ENCODE measurements around the gene TM9SF4. TPM values are rescaled to one million over a fixed set of nuclear protein-coding genes. Genes with fewer than 3 reads are reported as not detected.

The TM9SF4 gene
- total RNA-seq, 2 experiments from 2014 or later: 36.8 to 44.2 TPM

- Mint-ChIP-seq H3K27me3 (no peaks in the 10 kb centered on the region), H3K36me3 (ENCODE audit: low read depth) (peaks cover 13% of the 10 kb centered on the region), H3K4me1 (no peaks in the 10 kb centered on the region), H3K9me3 (no peaks in the 10 kb centered on the region), H3K27ac (no peak overlapping the region), H3K4me3 (no peak overlapping the region)
- CTCF ChIA-PET: no interaction called here
- POLR2A ChIA-PET: no interaction called here
- DNase-seq: no peak
Observed at GRCh38 chr20:32123088-32123487, 13.6 kb downstream of the TM9SF4 start.

DNA sequence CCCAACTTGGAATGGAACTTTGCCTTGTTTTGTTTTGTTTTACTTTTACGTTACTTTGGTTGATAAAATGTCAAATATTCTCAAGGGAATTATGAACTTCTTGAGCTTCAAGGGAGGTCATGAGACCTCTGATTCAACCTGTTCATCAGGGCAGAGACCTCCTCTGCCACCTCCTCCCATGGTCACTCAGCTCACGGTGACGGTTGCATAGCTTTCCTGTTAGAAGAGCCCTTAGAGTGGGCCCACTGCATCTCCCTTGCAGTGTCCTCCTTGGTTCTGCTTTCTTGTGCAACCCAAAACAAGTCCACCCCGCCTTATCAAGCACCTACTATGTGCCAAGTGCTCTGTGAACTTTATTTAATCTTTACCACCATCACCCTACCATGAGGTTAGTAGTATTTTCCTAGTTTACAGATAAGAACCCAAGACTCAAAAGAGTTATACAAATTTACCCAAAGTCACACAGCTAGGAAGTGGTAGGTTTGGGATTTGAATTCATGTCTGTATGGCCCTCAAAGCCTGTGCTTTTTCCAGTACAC lies 15.5 kb downstream of the TM9SF4 start:
- POLR2A ChIA-PET: no interaction called here
- no peaks in the 10 kb centered on the region for H3K4me1 Mint-ChIP-seq

DNA sequence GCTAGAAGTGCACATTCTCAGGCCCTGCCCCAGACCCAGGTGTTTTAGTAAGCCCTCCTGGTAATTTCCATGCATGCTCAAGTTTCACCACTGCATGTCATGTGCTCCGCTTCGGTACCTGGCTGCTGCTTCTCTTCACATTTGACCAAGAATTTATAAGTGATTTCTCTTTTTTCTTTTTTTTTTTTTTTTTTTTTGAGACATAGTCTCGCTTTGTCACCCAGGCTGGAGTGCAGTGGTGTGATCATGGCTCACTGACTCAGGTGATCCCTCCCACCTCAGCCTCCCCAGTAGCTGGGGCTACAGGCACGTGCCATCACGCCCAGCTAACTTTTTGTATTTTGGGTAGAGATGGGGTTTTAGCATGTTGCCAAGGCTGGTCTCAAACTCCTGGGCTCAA lies 16.0 kb downstream of the TM9SF4 start:
- no peaks in the 10 kb centered on the region for H3K4me1 Mint-ChIP-seq
- ChIA-PET CTCF (no interaction called here), POLR2A (no interaction called here)
- no peak overlapping the region for H3K27ac Mint-ChIP-seq
- H3K27me3 Mint-ChIP-seq: no peaks in the 10 kb centered on the region
- H3K4me3 Mint-ChIP-seq: no peak overlapping the region
- no peak for DNase-seq
- no peaks in the 10 kb centered on the region for H3K9me3 Mint-ChIP-seq
- peaks cover 16% of the 10 kb centered on the region for H3K36me3 Mint-ChIP-seq (ENCODE audit: low read depth)

More for the DNA sequence above, 15.5 kb downstream of the TM9SF4 start:
- H3K9me3 Mint-ChIP-seq: no peaks in the 10 kb centered on the region
- no peaks in the 10 kb centered on the region for H3K27me3 Mint-ChIP-seq
- DNase-seq: no peak
- no peak overlapping the region for H3K27ac Mint-ChIP-seq
- peaks cover 13% of the 10 kb centered on the region for H3K36me3 Mint-ChIP-seq (ENCODE audit: low read depth)
- CTCF ChIA-PET: interaction anchor here (0.5 kb wide), 1 partner anchor 55 kb away, joined by 5 read pairs; no protein-coding TSS in a partner anchor
- H3K4me3 Mint-ChIP-seq: no peak overlapping the region

DNA sequence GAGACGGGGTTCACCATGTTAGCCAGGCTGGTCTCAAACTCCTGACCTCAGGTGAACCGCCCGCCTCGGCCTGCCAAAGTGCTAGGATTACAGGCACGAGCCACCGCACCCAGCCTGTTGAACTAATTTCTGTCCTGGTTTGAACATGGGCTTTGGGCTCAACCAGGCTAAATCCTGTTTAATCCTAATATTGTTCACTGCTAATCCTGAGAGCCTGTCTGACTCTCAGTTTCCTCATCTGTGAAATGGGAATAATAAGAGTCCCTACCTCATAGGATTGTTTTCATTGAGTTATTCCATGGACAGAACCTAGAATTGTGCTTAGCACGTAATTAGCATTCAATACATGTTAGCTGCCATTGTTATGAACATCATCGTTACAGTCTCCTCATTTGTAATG lies 17.4 kb downstream of the TM9SF4 start:
- H3K9me3 Mint-ChIP-seq: no peaks in the 10 kb centered on the region
- no peak overlapping the region for H3K27ac Mint-ChIP-seq
- H3K4me1 Mint-ChIP-seq: peaks cover 3% of the 10 kb centered on the region
- POLR2A ChIA-PET: no interaction called here
- no peaks in the 10 kb centered on the region for H3K27me3 Mint-ChIP-seq
- H3K36me3 Mint-ChIP-seq (ENCODE audit: low read depth): peaks cover 16% of the 10 kb centered on the region
- no peak overlapping the region for H3K4me3 Mint-ChIP-seq
- no peak for DNase-seq
- CTCF ChIA-PET: no interaction called here

DNA sequence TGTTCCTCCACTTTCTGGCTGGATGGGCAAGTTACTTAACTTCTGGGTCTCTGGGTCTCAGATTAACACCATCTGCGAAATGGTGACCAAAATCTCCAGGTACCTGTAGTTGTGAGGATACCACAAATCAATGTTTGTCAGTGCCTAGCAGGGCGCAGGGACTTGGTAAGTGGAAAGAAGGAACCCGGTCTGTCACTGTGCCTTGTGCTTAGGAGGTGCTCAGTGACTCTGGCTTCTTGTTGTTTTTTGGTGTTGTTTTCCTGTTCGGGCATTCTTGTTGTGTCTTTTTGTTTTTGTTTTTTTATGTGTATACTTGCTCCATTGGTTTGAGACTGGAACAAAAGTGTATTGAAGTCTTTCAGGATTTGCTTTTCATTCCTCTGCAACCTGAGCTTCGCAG lies 17.8 kb downstream of the TM9SF4 start:
- H3K27ac Mint-ChIP-seq: peak overlapping the region; percentile 71
- H3K4me3 Mint-ChIP-seq: no peak overlapping the region
- ChIA-PET POLR2A (no interaction called here), CTCF (no interaction called here)
- DNase-seq: no peak
- H3K4me1 Mint-ChIP-seq: peaks cover 3% of the 10 kb centered on the region
- H3K36me3 Mint-ChIP-seq (ENCODE audit: low read depth): peaks cover 16% of the 10 kb centered on the region
- no peaks in the 10 kb centered on the region for H3K27me3 Mint-ChIP-seq
- no peaks in the 10 kb centered on the region for H3K9me3 Mint-ChIP-seq

DNA sequence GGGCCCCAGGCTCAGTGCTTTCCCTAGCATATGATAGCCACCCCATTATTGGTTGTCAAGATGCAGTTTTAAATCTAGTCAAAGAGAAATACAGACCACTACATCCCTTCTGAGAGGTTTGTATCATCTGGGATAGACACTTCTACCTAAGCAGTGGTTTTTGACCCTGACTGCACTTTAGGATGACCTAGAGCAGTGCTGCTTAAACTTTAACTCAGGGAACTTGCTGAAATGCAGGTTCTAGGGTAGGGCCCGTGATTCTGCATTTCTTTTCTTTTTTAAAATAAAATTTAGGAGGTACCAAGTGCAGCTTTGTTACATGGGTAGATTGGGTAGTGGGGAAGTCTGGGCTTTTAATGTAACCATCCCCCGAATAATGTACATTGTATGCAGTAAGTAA lies 18.7 kb downstream of the TM9SF4 start:
- ChIA-PET POLR2A (no interaction called here), CTCF (no interaction called here)
- no peak for DNase-seq
- Mint-ChIP-seq H3K27me3 (no peaks in the 10 kb centered on the region), H3K9me3 (no peaks in the 10 kb centered on the region), H3K4me3 (no peak overlapping the region), H3K27ac (no peak overlapping the region), H3K4me1 (peaks cover 3% of the 10 kb centered on the region), H3K36me3 (ENCODE audit: low read depth) (peaks cover 16% of the 10 kb centered on the region)

GRCh38 chr20:32129863-32130262 lies 20.3 kb downstream of the TM9SF4 start:
- peaks cover 3% of the 10 kb centered on the region for H3K4me1 Mint-ChIP-seq
- ChIA-PET CTCF (interaction anchor here (0.6 to 1.3 kb wide), 3 partner anchors 12 to 420 kb away, joined by 3 read pairs; no protein-coding TSS in a partner anchor), POLR2A (no interaction called here)
- H3K4me3 Mint-ChIP-seq: no peak overlapping the region
- H3K9me3 Mint-ChIP-seq: no peaks in the 10 kb centered on the region
- no peak for DNase-seq
- no peaks in the 10 kb centered on the region for H3K27me3 Mint-ChIP-seq
- H3K27ac Mint-ChIP-seq: no peak overlapping the region
- H3K36me3 Mint-ChIP-seq (ENCODE audit: low read depth): peaks cover 6% of the 10 kb centered on the region

- Mint-ChIP-seq H3K9me3 (no peaks in the 10 kb centered on the region), H3K27ac (no peak overlapping the region), H3K36me3 (ENCODE audit: low read depth) (peaks cover 2% of the 10 kb centered on the region), H3K4me1 (peaks cover 3% of the 10 kb centered on the region), H3K27me3 (no peaks in the 10 kb centered on the region), H3K4me3 (no peak overlapping the region)
- ChIA-PET CTCF (no interaction called here), POLR2A (no interaction called here)
- DNase-seq: no peak
Observed at GRCh38 chr20:32130352-32130751, 20.8 kb downstream of the TM9SF4 start.

DNA sequence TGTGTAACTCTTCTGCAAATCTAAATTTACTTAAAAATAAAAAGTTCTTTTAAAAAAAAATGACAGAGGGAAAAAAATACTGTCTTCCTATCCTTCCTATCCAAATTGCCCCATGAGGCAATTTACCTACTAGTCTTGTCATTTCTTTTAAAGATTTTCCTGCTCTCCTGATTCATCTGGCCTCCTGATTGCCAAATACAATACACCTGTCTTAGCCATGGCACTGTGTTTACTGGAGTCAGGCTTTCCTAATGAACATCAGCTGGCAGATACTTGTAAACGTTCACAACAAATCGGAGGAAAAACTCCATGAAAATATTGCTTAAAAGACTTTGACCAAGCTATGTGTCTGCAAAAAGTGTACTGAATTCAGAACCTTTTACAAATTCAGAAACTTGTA lies 21.5 kb downstream of the TM9SF4 start:
- Mint-ChIP-seq H3K27me3 (no peaks in the 10 kb centered on the region), H3K27ac (no peak overlapping the region), H3K9me3 (no peaks in the 10 kb centered on the region), H3K4me1 (peaks cover 3% of the 10 kb centered on the region), H3K36me3 (ENCODE audit: low read depth) (peaks cover 2% of the 10 kb centered on the region), H3K4me3 (no peak overlapping the region)
- POLR2A ChIA-PET: no interaction called here
- DNase-seq: no peak
- CTCF ChIA-PET: interaction anchor here (0.6 kb wide), 1 partner anchor 331 kb away, joined by 4 read pairs; no protein-coding TSS in a partner anchor

DNA sequence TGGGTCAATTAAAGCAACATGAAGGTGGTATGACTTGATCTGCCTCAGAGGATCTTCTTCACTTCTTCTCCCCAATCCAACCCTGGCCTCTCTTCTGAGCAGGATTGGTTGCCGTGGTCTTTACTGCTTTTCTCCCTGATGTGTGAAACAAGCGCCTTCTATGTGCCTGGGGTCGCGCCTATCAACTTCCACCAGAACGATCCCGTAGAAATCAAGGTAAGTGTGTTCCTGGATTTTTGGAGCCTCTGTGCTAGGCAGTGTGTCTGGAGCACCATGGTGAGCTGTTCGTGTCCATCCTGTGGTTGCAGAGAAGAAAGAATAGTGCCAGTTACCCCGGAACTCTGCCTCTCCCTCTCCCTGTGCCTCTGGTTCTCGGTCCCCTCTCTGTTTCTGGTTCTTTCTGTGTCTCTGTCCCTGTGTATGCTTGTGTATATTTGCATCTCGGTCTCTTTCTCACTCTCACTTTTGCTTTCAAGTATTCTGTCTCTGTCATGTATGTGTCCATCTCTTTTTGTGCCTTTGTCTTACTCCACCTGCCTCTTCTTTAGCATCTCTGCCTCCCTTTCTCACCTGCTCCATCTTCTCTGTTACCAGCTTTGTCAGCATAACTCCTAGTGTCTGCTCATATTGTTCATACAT lies 23.5 kb downstream of the TM9SF4 start:
- no peaks in the 10 kb centered on the region for H3K27me3 Mint-ChIP-seq
- H3K9me3 Mint-ChIP-seq: no peaks in the 10 kb centered on the region
- peaks cover 9% of the 10 kb centered on the region for H3K36me3 Mint-ChIP-seq (ENCODE audit: low read depth)
- H3K27ac Mint-ChIP-seq: no peak overlapping the region
- H3K4me1 Mint-ChIP-seq: peaks cover 3% of the 10 kb centered on the region
- no peak for DNase-seq
- no peak overlapping the region for H3K4me3 Mint-ChIP-seq
- ChIA-PET CTCF (interaction anchor here (0.6 to 2.2 kb wide), 3 partner anchors 9 to 39 kb away, joined by 3 to 8 read pairs (median 4); partner anchors contain the start of gene TM9SF4), POLR2A (interaction anchor here (0.6 kb wide), 1 partner anchor 75 kb away, joined by 3 read pairs; no protein-coding TSS in a partner anchor)

DNA sequence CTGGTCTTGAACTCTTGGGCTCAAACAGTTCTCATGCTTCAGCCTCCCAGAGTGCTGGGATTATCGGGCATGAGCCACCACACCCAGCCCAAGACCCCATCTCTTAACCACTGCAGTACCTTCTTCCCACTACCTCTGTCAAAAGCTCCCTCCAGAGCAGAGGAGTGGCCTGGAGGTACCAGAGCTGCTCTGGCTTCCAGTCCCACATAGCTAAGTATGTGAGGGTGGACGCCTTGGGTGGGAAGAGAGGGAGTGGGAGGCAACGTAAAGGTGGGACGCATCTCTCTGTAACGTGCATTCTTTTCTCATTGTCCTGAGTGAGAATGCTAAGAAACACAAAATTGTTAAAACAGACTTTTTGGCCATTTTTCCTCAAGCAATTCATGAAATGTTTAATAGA lies 24.5 kb downstream of the TM9SF4 start:
- Mint-ChIP-seq H3K4me1 (peaks cover 3% of the 10 kb centered on the region), H3K27ac (no peak overlapping the region), H3K4me3 (no peak overlapping the region), H3K27me3 (no peaks in the 10 kb centered on the region), H3K36me3 (ENCODE audit: low read depth) (peaks cover 9% of the 10 kb centered on the region), H3K9me3 (no peaks in the 10 kb centered on the region)
- ChIA-PET CTCF (interaction anchor here (1.8 to 2.2 kb wide), 2 partner anchors 17 to 24 kb away, joined by 4 to 8 read pairs; partner anchors contain the start of gene TM9SF4), POLR2A (no interaction called here)
- DNase-seq: no peak

DNA sequence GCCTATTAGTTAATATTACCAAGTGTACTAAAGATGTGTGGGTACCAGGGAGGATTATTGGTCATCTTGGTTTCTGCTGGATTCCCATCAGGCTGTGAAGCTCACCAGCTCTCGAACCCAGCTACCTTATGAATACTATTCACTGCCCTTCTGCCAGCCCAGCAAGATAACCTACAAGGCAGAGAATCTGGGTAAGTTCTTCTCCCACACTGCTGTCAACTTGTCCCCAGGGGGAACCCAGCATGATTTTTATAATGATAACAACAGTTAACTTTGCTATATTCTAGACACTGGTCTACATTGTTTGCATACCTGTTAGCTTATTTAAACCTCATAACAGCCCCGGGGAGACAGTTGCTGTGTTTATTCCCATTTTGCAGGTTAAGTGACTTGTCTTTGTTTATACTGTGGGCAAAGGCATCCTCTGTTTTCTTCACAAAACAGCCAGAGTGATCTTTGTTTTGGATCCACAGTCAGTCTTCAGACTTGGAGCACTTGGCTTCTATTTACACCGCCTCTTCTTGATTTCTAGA lies 26.5 kb downstream of the TM9SF4 start:
- POLR2A ChIA-PET: no interaction called here
- H3K27me3 Mint-ChIP-seq: no peaks in the 10 kb centered on the region
- no peaks in the 10 kb centered on the region for H3K9me3 Mint-ChIP-seq
- peaks cover 23% of the 10 kb centered on the region for H3K36me3 Mint-ChIP-seq (ENCODE audit: low read depth)
- CTCF ChIA-PET: interaction anchor here (1.2 to 1.8 kb wide), 2 partner anchors 15 to 20 kb away, joined by 3 to 4 read pairs; no protein-coding TSS in a partner anchor
- peaks cover 3% of the 10 kb centered on the region for H3K4me1 Mint-ChIP-seq
- no peak overlapping the region for H3K27ac Mint-ChIP-seq
- no peak for DNase-seq
- H3K4me3 Mint-ChIP-seq: no peak overlapping the region

DNA sequence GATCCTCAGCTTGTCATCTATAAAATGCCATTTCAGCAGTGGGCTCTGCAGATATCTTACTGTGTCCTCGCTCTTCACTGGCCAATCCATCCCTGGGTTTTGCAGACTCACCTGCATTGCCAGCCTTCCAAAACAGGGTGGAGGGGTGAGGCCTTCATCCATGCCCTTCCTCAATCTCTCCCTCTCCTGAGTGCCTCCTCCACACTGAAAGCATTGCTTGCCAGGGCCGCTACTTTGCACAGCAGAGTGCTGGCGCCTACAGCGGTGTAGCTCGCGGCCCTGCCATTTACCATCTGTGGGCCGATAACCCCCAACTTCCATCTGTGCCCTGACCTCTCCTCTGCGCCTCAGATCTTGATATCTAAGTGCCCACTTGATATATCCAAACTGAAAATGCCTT lies 29.4 kb downstream of the TM9SF4 start:
- H3K4me1 Mint-ChIP-seq: no peaks in the 10 kb centered on the region
- H3K4me3 Mint-ChIP-seq: no peak overlapping the region
- ChIA-PET POLR2A (no interaction called here), CTCF (no interaction called here)
- no peaks in the 10 kb centered on the region for H3K9me3 Mint-ChIP-seq
- H3K27ac Mint-ChIP-seq: no peak overlapping the region
- peaks cover 44% of the 10 kb centered on the region for H3K36me3 Mint-ChIP-seq (ENCODE audit: low read depth)
- no peaks in the 10 kb centered on the region for H3K27me3 Mint-ChIP-seq
- DNase-seq: no peak

All from activated CD4-positive, alpha-beta T cell treated with anti-CD3 and anti-CD28 coated beads, Interleukin-2, amount 10 ng/mL, durations not matched to agents 7 days and 5 days (primary cell).